Immature natural killer cell (primary cell): ENCODE measurements around the gene CHRNA7. TPM values are rescaled to one million over a fixed set of nuclear protein-coding genes. Genes with fewer than 3 reads are reported as not detected.
A peak's percentile ranks its signal among the peaks of the same experiment; 100 is the strongest.

Experiments used
- DNase-seq, 3 donors: peaks; one replicate each; pipeline ENCODE4 v3.0.0; 2022; ENCODE audit warnings: mixed read lengths in 1 of 3
- H3K27ac Mint-ChIP-seq, 6 donors: one replicate each; pipeline ENCODE4 v1.8.0; 2020; ENCODE audit warnings: mixed read lengths in 6 of 6, mild to moderate bottlenecking in 5 of 6, inconsistent platforms in 4 of 6, moderate library complexity in 3 of 6
- H3K27me3 Mint-ChIP-seq, 3 donors: one replicate each; pipeline ENCODE4 v1.8.0; 2020 to 2021; ENCODE audit warnings: low read depth in 3 of 3, mild to moderate bottlenecking in 3 of 3, mixed read lengths in 3 of 3, moderate library complexity in 3 of 3, inconsistent platforms in 1 of 3
- H3K36me3 Mint-ChIP-seq, 3 donors: one replicate each; pipeline ENCODE4 v1.8.0; 2020; ENCODE audit warnings: mixed read lengths in 3 of 3, inconsistent platforms in 2 of 3, mild to moderate bottlenecking in 2 of 3
- H3K4me1 Mint-ChIP-seq, 2 donors: one replicate each; pipeline ENCODE4 v1.8.0; 2020; ENCODE audit warnings: inconsistent platforms in 2 of 2, mild to moderate bottlenecking in 2 of 2, mixed read lengths in 2 of 2, moderate library complexity in 1 of 2
- H3K4me3 Mint-ChIP-seq, 5 donors: one replicate each; pipeline ENCODE4 v1.8.0; 2020; ENCODE audit warnings: mild to moderate bottlenecking in 5 of 5, mixed read lengths in 5 of 5, inconsistent platforms in 3 of 5, moderate library complexity in 3 of 5
- H3K9me3 Mint-ChIP-seq, 6 donors: one replicate each; pipeline ENCODE4 v1.8.0; 2020; ENCODE audit warnings: mild to moderate bottlenecking in 6 of 6, mixed read lengths in 6 of 6, inconsistent platforms in 4 of 6, moderate library complexity in 3 of 6
- polyA plus RNA-seq, 3 donors: library from polyadenylated mRNA; unstranded; fragments of 300-500 nt; fragmentation: Illumina TruSeq; gene quantifications; one replicate each; pipeline ENCODE4 v1.2.3, GENCODE V29; 2021

CHRNA7 gene
- polyA plus RNA-seq, 3 donors from 2014 or later, result 0.06 to 0.91 TPM; not detected in 1

DNA sequence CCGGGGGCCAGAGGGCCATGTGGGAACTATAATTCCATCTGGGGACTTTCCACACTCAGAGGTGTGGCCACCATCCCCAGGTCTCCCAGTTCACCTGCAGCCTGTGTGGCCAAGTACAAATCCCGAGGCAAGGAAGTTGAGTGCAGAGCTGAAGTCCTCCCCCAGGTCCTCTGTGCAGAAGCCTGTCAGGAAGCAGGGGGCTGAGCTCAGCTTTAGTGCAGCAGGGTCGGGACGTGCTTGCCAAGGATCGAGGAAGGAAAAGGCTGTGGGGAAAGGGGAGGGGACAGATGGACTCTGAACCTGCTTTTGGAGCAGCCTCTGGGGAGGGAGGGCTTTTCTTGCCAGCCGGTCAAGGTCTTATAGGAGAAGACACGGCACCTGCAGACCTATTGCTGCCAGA lies 67.7 kb downstream of the CHRNA7 start:
- H3K4me1 Mint-ChIP-seq, result no peaks in the 10 kb centered on the region
- H3K9me3 Mint-ChIP-seq, result peaks cover 0 to 1% (median 0%) of the 10 kb centered on the region in 6 donors
- H3K4me3 Mint-ChIP-seq, result no peak overlapping the region
- no peak overlapping the region for H3K27ac Mint-ChIP-seq
- H3K27me3 Mint-ChIP-seq, result peaks cover 0 to 8% (median 8%) of the 10 kb centered on the region in 3 donors
- H3K36me3 Mint-ChIP-seq, result no peaks in the 10 kb centered on the region
- no peak for DNase-seq

DNA sequence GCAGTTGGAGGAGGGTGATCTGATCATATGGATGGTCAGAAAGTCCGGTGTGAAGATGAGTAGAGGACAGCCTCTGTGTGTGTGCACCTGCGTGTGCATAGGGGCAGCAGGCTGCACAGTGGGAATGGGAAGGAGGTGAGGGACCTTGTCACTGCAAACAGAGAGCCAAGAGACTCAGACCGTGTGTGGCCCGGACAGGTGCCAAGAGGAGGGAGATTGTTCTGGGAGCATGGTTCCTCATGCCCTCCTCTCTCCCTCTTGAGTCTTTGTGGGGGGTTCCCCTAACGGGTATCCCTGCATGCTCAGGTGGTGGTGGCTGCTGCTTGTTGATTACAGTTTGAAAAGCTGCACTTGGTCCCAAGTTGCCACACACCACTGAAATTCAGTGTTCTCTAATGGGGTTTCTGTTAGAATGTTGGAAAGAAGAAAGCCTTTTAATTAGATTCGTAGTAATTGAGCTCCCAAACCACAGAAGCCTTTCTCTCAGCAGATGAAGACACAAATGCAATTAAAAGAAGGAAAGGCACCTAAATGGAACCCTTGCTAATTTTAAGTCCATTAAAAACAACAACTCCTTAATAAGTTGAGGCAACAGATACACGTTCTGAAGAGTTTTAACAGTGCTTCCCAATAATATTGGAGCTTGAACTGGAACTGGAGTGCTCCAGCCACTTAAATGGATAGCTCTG lies 68.9 kb downstream of the CHRNA7 start:
- Mint-ChIP-seq H3K9me3 (no peaks in the 10 kb centered on the region), H3K4me1 (no peaks in the 10 kb centered on the region), H3K27ac (no peak overlapping the region), H3K4me3 (no peak overlapping the region), H3K36me3 (peaks cover 0 to 3% (median 0%) of the 10 kb centered on the region in 3 donors), H3K27me3 (peaks cover 0 to 15% (median 8%) of the 10 kb centered on the region in 3 donors)
- no peak for DNase-seq

DNA sequence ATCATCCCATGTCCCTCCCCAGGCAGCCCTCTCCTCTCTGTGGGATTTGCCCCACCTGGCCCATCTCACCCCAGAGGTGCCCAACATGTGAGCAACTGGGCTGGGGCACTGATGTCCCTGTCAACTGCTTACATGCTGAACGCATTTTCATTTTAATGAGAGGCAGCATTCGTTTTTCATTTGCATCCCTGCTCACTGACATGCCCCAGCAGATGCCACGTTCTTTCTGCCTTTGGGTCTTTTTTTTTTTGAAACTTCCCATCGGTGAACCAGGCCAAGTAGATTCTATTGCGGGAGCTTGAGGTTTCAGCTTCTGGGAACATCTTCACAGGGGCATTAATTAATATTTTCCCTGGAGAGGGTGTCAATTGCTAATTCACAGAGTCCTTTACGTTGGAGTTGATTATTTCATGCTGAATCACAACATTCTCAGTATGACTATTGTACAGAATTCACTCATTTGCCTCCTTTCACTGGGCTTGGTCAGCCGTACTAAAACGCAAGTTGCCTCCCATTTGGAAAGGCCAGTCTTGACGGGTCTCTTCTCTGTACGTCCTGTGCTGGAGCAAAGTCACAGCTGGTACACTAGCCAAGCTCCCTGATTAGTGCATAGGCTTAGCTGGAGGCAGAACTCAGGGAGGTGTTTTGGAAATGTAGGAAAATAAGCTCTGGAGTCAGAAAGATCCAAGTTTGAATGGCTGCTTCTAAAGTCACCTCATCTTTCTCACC lies 69.8 kb downstream of the CHRNA7 start:
- peaks cover 0 to 11% (median 8%) of the 10 kb centered on the region in 3 donors for H3K27me3 Mint-ChIP-seq
- no peak overlapping the region for H3K27ac Mint-ChIP-seq
- DNase-seq, result no peak
- peaks cover 0 to 3% (median 0%) of the 10 kb centered on the region in 3 donors for H3K36me3 Mint-ChIP-seq
- no peak overlapping the region for H3K4me3 Mint-ChIP-seq
- no peaks in the 10 kb centered on the region for H3K9me3 Mint-ChIP-seq
- no peaks in the 10 kb centered on the region for H3K4me1 Mint-ChIP-seq

DNA sequence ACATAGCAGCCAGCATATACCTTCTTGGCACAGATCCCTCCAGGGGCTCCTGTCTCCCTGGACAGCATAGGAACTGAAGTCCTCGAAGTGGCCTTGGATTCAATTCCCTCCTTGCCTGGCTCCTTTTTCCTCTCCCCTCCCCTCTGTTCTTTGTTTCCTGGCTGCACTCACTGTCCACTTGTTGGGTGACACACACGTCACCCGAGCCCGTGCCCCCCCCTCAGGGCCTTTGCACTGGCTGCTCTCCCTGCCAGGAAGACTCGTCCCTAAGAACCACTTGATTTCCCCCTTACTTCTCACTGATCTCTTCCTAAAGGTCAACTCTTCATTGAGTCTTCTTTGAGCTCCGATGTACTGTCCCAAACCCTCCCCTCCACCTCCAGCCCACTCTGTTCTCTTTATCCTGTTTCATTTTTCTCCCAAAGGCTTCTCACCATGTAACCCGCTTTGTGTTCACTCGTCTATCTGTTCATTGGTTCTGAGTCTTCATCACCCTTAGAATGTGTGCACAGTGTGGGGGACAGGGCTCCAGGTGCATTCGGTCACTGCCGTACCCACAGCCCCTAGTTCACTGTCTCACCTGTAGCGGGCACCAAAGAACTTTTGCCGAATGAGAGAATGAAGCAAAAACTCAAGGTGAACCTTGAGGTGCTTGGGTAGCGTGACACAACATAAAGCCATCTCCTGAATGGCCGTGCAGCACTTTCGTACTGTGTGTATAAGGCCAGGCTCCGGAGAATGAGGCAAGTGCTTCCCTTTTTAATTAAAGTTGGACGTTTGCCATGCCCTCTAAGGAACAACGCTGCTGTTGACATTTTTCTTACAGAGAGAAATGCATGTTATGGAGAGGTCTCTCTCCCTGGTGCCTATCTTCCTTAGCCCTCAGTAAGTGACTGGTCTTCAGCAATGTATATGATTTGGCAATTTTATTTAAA lies 74.0 kb downstream of the CHRNA7 start:
- Mint-ChIP-seq H3K27me3 (peaks cover 0 to 14% (median 3%) of the 10 kb centered on the region in 3 donors), H3K36me3 (peaks cover 0 to 3% (median 0%) of the 10 kb centered on the region in 3 donors), H3K4me1 (peaks cover 8 to 13% of the 10 kb centered on the region in 2 donors), H3K9me3 (no peaks in the 10 kb centered on the region), H3K4me3 (no peak overlapping the region), H3K27ac (no peak overlapping the region)
- DNase-seq, result no peak

DNA sequence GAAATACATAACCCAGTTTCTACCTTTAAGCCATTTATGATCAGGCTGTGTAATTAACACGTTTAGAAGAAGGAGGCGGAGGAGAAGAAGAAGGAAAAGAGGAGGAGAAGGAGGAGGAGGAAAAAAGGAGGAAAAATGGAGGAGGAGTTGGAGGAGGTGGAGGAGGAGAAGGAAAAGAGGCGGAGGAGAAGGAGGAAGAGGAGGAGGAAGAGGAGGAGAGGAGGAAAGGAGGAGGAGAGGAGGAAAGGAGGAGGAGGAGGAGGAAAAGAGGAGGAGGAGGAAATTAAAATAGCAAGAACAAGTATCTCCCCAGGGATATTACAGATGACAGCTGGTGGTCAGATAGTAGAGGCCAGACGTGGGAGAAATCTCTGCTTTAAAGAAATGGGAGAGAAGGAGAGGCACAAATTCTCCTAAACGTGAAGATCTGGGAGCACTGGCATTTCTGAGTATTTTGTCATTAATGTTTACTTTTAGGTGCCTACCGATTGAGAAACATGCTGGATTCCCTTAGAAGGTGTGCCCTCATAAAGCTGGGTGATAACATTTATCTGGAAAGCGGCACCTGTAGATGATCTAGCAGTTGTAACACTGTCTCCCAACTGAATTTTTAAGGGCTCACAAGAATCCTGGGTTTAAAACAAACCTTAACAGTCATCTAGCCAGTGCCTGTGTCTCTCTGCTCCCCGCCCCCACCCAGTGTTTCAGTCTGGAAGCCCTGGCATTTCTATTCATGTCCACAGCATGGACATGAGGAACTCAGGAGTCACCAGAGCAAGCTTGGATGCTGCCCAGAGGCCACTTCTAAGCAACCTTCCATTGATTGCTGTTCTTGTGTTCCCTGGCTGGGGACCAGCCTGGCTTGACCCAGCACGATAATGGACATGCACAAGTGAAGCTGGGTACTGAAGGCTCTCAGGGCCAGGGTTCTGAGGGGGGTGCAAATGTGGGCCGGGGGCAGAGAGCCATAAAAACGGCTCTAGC lies 75.2 kb downstream of the CHRNA7 start:
- Mint-ChIP-seq H3K4me1 (peaks cover 8 to 13% of the 10 kb centered on the region in 2 donors), H3K9me3 (no peaks in the 10 kb centered on the region), H3K27me3 (peaks cover 0 to 14% (median 3%) of the 10 kb centered on the region in 3 donors), H3K4me3 (peak overlapping the region in 1 of 5 donors; percentile 3), H3K36me3 (peaks cover 0 to 3% (median 0%) of the 10 kb centered on the region in 3 donors), H3K27ac (peak overlapping the region in 1 of 6 donors; percentile 32)
- no peak for DNase-seq

DNA sequence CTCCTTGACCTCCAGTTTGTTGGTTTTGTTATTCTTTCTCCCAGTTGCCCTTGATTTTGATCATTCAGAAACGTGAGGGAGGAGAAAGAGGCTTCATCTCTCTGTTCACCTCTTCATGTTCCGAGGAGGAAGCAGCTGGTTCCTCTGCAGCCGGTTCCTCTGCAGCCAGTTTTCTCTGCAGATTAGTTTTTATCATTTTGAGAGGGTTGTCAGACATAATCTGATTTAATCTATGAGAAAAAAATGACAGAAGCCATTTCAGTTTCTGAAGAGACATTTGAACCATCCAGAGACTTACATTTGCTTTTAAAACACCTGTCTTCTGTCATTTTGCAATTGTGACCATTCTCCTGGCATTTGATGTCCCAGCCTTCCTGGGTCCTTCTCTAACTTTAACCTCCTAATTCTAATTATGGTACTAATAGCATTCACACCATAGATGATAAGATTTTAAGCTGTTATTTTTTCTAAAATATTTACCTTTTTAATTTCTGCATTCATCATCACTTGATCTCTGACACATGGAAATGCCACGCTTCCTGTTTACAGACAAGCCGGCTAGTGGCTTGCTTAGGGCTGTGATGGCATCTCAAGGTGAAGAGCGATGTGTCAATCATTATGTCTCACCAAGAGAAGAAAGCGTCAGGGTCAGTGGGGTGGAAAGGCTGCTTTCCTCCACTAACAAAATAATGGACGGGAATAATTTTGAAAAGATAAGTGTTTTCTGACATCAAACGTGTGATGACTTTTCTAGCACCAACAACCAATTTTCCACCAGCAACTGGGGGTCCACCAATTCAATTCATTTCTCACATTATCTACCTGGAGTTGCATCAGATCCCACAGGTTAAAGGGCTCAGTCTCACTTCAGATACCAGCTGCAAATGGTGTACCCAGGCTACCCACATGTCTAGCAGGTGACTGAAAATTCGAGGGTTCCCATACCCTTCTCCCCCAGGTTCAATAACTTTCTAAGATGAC lies 76.4 kb downstream of the CHRNA7 start:
- peak overlapping the region in 3 of 5 donors; percentile 2 to 15 (median 3) for H3K4me3 Mint-ChIP-seq
- peaks cover 0 to 3% (median 0%) of the 10 kb centered on the region in 3 donors for H3K36me3 Mint-ChIP-seq
- DNase-seq, result peak in 1 of 3 donors; percentile 7

DNA sequence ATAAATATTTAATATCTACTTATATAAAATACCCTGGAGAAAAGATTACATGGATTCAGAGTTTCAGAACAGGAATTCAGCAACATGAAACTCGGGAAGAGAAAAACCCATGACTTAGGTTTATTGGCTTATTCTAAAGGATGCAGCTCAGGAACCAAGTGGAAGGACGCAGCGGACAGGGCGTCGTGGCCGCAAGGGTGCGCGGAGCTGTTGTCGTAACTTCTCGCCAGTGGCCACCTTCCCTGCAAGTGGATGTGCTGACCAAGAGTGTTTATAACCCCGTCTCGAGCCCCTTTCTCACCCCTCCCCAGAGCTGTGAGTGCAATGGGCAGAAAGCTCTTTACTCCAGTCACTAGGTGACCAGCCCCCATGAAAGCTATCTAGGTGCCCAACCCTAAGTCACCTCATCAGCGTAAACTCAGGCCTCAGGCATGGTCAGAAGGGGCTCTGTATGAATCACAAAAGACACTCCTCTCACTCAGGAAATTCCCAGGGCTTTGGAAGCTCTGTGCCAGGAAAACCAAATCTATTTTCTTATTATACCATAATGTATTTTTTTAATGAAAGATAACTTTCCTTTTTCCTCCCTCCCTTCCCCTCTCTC lies 77.3 kb downstream of the CHRNA7 start:
- no peak for DNase-seq
- Mint-ChIP-seq H3K4me1 (peaks cover 8 to 13% of the 10 kb centered on the region in 2 donors), H3K4me3 (no peak overlapping the region), H3K27ac (no peak overlapping the region), H3K36me3 (peaks cover 0 to 3% (median 0%) of the 10 kb centered on the region in 3 donors), H3K27me3 (peaks cover 0 to 12% (median 3%) of the 10 kb centered on the region in 3 donors), H3K9me3 (no peaks in the 10 kb centered on the region)

More for the DNA sequence above, 76.4 kb downstream of the CHRNA7 start:
- H3K27me3 Mint-ChIP-seq, result peaks cover 0 to 12% (median 3%) of the 10 kb centered on the region in 3 donors
- no peaks in the 10 kb centered on the region for H3K9me3 Mint-ChIP-seq
- peak overlapping the region in 3 of 6 donors; percentile 8 to 66 (median 43) for H3K27ac Mint-ChIP-seq
- peaks cover 8 to 13% of the 10 kb centered on the region in 2 donors for H3K4me1 Mint-ChIP-seq

DNA sequence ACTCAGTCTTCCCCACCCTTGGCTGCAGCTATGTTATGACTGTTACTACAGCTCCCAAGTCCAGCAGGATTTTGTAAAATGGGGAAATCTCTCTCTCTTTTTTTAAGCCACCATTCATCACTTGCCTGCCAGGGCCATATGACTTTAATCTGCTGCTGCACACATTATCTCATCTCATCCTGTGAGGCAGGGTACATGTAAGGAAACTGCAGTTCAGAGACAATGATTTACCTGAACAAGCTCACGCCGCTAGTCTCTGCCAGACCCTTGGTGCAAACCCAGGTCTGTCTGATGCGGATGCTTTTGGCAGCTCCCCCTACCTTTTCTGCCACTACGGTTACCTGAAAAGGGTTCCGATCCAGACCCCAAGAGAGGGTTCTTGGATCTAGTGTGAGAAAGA lies 78.3 kb downstream of the CHRNA7 start:
- Mint-ChIP-seq H3K36me3 (peaks cover 0 to 1% (median 0%) of the 10 kb centered on the region in 3 donors), H3K4me3 (no peak overlapping the region), H3K27ac (no peak overlapping the region), H3K27me3 (peaks cover 0 to 9% (median 3%) of the 10 kb centered on the region in 3 donors), H3K4me1 (peaks cover 8 to 13% of the 10 kb centered on the region in 2 donors), H3K9me3 (no peaks in the 10 kb centered on the region)
- no peak for DNase-seq

DNA sequence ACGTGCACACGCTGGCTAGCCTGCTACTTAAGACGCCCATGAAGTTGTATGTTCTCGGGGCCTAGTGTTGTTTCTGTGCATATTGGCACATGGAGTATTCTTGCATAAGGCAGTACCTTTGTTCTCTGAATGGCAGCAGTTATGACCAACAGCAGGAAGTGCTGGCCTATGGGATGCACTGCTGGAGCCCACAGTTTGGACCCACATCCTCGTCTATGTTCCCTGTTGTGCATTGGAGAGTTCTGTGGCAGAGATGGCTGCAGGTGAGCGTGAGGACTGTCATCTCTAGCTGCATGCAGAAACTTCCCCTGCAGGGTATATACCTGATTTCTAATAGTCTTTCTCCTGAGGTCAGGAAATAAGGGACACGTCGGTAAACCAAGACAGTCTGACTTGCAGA lies 81.8 kb downstream of the CHRNA7 start:
- Mint-ChIP-seq H3K36me3 (no peaks in the 10 kb centered on the region), H3K27ac (no peak overlapping the region), H3K27me3 (peaks cover 0 to 6% (median 1%) of the 10 kb centered on the region in 3 donors), H3K4me1 (peaks cover under 1% of the 10 kb centered on the region in 2 donors), H3K4me3 (no peak overlapping the region), H3K9me3 (no peaks in the 10 kb centered on the region)
- DNase-seq, result no peak

DNA sequence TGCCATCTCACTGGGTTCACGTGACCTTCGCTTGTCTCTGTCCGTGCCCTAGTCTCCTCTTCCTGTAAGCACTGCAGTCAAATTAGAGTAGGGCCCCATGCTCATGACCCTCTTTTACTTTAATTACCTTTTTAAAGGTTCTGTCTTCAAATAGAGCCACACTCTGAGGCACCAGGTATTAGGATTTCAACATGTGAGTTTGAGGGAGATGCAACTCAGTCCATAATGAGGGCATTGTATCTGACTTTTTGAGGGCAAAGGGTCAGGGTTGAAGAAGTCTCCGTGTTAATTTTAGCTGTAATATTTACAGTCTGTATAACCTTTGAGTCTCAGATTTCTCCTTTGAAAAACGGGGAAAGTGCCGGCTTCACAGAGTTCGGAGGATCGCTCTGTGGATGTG lies 82.9 kb downstream of the CHRNA7 start:
- no peaks in the 10 kb centered on the region for H3K36me3 Mint-ChIP-seq
- no peak overlapping the region for H3K4me3 Mint-ChIP-seq
- H3K9me3 Mint-ChIP-seq, result no peaks in the 10 kb centered on the region
- peaks cover 1 to 6% (median 2%) of the 10 kb centered on the region in 3 donors for H3K27me3 Mint-ChIP-seq
- DNase-seq, result no peak
- no peaks in the 10 kb centered on the region for H3K4me1 Mint-ChIP-seq
- no peak overlapping the region for H3K27ac Mint-ChIP-seq

DNA sequence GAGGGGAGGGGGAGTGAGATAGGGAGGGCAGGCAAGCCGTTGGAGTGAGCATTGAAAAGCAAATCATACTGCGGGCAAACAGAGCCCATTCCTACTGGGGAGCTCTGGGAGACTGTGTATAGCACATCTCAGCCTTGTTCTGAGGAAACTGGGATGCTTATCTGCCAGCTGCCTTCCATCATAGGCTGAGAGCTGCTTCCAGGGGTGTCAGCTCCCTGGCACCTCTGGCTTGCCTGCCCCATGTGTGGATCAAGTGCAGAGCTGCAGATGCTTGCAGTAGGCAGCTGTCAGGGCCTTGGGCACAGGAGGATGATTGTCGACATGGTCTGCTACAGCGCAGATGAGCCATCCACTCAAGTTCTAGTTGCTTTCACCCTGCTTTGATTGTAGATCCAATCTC lies 86.8 kb downstream of the CHRNA7 start:
- DNase-seq, result no peak
- H3K27me3 Mint-ChIP-seq, result peaks cover 1 to 4% (median 4%) of the 10 kb centered on the region in 3 donors
- H3K9me3 Mint-ChIP-seq, result no peaks in the 10 kb centered on the region
- H3K4me1 Mint-ChIP-seq, result no peaks in the 10 kb centered on the region
- no peaks in the 10 kb centered on the region for H3K36me3 Mint-ChIP-seq
- H3K27ac Mint-ChIP-seq, result no peak overlapping the region
- no peak overlapping the region for H3K4me3 Mint-ChIP-seq
